Medulla oblongata (tissue), 1 donor: ENCODE measurements around the gene ITSN2.

ENCODE experiments used
- DNase-seq: peaks from one replicate; pipeline ENCODE4 v3.0.0-alpha.2; 2015; ENCODE audit errors: extremely low spot score

The ITSN2 gene

DNA sequence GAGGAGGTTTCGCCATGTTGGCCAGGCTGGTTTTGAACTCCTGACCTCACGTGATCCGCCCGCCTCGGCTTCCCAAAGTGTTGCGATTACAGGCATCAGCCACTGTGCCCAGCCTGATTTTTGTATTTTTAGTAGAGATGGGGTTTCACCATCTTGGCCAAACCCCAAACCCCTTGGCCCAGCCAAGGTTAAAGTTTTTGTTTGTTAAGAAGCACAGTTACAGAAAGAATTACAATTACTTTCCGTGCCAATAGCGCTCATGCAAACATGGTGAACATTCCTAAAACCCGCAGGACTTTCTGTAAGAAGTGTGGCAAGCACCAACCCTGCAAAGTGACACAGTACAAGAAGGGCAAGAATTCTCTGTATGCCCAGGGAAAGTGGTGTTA is 26.1 kb downstream of the ITSN2 start:
- no peak for DNase-seq

DNA sequence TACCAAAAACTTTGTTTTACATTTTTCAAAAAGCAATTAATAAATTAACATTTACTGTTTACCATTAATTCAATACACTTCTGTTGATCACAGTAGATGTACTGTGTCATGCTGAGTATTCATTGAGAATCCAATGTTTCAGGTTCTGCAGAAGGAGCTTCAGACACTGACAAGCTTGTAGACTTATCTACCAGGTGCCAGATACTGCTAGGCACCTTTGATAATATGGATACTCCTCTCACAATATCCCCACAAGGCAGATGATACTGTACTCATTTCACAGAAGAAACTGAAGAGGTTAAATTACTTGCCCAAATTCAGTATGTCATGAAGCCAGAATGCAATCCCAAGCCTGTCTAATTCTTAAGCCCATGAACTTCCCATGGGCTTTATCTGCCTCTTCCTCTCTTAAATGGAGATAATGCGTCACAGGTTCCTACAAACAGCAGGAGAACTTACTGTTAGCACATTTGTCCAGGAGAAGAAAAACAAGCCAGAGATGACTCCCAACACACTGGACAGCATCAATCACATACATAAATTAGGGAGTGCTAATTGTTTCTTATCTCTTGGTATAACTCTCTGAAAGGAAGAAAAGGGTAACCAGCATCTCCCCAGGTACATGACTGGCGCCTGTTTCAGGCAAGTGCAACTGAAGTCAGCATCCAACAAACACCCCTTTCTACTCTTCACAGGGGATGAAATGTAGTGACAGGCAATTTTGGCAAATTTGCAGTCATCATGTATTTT is 27.4 kb downstream of the ITSN2 start:
- DNase-seq: no peak

DNA sequence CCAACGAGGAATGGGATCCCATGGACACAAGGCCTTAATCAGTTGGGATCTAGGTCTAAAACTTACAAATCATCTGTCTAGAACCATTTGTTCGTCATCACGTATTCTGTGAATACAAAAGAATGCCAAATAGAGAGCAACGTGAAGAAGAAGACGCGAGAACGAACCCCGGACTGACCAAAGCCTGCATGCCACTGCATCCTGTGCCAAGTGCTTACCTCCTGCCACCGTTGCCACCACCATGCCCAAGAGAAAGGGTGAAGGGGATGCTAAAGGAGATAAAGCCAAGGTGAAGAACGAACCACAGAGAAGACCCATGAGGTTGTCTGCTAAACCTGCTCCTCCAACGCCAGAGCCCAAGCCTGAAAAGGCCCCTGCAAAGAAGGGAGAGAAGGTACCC is 30.2 kb downstream of the ITSN2 start:
- DNase-seq: no peak

DNA sequence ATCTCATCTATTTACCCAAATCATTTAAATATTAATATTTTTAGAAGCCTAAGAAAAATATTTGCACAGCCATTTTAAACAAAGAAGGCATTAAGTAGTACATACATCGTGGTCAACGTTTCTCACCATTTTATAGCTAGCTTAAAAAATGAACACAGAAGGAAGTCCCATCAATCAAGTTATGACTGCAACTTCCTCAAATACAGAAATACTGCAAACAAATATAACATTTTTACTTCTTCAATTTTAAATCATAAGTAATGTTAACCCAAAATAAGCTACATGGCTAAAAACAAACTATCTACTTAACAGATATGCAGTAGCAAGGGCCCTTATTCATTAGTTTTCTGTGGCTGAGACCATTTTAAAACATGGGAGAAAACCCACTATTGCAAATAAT is 30.6 kb downstream of the ITSN2 start:
- no peak for DNase-seq

DNA sequence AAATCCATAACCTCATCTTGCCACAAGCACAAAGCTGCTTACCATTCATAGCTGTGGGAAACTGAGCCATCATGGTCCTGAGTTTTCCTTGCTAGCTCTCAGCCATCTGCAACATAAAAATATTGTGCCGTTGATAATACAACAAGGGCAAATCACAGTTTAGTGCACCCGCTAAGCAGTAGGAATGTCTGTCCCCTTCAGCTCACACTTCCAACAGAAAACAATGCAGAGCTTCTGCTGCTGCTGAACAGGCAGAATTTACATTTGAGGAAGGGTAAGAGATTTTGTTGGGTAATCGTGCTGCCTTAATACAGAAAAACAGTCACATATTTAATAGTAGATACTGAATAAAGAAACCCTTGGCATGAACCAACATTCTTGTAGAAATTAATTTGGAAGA is 32.3 kb downstream of the ITSN2 start:
- peak; percentile 35 for DNase-seq

DNA sequence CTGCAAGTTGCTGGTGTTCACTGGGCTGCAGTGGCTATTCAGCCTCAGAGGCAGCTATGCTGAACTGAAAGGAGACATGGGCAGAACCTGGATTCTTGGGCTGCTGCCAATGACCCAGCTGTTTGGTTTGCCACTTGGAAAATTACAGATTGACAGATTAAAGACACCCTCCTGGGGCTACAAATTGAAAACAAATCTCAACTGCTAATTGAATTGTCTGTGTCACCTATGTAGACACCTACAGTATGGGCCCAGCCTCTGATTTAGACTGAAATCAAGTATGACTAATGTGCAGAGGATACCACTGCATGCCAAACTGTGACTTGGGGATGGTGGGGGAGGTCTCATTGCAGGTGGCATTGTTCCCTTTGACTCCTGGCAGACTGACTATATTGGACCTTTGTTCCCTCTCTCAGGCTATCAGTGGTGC is 42.8 kb downstream of the ITSN2 start:
- DNase-seq: no peak

DNA sequence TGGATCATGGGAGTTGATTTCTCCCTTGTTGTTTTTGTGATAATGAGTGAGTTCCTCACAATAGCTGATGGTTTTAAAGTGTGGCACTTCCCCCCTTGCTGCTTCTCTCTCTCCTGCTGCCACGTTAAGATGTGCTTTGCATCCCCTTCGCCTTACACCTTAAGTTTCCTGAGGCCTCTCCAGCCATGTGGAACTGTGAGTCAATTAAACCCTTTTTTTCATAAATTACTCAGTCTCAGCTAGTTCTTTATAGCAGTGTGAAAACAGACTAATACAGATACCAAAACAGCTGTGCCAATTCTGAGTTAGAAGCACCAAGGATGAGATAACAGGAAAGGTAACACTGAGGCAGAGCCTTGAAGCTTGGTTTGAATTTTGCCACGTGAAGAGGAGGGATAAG is 44.7 kb downstream of the ITSN2 start:
- no peak for DNase-seq

DNA sequence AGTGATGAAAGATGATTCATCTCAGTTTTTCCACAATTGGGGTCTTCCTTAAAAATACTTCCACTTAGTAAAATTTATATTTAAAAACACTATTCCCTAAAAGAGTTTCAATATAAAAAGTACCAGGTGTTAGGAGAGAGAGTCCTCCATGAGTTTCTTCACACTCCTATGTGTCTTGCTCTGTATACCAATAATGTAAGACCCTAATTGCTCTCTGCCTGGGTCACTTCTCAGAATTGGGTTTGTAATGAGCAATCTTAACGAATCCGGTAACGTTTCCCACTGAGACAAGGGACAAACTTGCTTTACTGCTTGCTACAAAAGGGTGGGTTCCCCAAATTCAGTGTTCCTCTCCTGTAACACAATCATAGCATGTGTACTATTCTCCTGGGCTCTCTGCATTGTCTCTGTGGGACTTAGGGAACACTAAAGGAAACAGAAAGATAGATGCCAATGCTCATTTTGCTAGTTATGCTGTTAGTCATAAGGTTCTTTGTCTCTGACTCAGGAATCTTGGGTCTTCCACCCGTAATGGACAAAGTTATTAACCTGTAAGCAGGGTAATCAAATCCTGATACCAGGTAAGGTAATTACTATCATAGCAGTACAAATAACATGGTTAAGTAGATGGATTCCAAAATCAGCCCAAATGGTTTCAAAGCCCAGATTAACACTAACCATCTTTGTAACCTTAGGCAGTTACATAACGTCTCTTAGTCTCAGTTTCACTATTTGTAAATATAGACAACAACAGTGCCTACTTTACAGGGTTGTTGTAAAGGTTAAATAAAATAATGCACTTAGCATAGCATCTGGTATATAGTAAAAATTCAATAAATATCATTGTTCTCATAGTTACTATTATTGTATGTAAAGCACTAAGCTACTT is 46.3 kb downstream of the ITSN2 start:
- DNase-seq: no peak

DNA sequence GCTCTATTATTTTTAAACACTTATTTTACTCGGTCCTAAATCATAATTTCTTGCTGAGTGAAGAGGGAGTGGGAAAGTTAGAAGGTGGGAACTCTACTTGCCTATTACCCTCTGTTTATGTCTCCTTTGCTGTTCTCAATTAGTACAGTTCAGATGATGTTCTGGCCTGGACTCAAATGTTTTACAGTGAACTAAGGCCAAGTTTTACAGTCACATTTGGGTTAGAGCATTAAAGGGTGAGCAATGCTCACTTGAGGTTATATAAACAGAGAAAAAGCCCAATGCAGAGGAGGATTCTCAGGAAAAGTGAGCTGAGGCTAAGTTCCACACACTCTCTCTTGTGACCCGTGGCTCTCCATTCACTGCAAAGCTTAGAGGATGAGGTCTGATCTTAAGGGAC is 52.4 kb downstream of the ITSN2 start:
- no peak for DNase-seq

DNA sequence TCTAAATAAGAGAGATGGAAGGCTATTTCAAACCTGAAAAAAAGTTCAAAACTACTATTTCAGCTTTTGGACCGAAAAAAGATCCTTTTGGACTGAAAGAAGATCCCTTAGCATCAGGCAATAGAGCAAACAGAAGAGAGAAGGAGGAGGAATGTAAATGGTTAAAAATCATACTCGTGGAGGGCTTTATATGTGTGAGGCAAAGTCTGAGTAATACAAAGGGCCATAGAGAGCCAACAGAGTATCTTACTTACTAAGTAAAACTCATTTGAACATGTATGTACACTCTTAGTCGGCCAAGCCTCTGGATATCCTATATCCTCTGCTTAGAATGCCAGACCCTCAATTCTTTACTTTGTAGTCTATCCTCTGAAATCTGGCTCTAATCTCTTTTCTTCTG is 55.7 kb downstream of the ITSN2 start:
- DNase-seq: no peak

DNA sequence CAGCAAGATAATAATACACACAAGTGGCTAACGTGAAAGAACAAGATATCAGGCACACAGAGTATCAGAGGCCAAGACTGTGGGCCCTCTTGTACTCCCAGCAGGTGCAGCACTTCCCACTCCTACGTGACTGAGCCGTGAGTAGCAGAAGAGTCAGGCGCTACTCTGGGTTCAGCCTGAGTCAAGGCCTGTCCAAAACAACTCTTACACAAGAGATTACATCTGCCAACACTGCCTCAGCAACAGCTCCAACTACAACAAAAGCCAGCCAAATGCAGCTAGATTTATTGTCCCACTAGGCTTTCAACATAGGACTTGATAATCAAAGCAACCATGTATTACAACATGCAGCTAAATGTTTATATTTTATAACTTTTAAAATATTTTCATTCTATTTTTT is 56.2 kb downstream of the ITSN2 start:
- DNase-seq: peak; percentile 84

DNA sequence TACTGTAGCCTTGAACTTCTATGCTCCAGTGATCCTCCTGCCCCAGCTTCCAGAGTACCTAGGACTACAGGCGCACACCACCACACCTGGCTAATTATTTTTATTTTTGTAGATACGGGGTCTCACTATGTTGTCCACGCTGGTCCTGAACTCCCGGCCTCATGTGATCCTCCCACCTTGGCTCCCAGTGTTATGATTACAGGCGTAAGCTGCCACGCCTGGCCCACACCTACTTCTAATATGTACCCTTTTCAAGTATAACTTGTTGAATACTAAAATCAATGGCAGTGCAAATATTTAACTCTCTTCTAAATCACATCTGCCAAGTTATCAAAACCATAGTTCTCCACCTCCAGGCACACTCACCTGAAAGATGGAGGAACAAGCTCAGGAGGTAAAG is 58.7 kb downstream of the ITSN2 start:
- DNase-seq: no peak

DNA sequence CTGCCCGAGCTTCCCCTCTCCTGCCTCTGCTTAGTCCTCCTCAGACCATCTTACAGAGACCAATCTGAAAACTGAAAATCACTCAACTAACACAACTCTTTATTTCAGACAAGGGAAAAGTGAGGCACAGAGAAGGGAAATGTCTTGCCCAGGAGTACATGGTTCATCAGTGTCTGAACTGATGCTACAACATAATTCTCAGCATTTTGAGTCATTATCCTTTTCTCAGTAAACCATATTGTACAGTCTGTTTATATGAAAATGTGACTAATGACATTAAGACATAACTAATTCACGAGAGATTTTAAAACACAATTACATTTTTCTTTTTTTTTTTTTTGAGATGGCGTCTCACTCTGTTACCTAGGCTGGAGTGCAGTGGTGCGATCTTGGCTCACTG is 62.7 kb downstream of the ITSN2 start:
- no peak for DNase-seq

DNA sequence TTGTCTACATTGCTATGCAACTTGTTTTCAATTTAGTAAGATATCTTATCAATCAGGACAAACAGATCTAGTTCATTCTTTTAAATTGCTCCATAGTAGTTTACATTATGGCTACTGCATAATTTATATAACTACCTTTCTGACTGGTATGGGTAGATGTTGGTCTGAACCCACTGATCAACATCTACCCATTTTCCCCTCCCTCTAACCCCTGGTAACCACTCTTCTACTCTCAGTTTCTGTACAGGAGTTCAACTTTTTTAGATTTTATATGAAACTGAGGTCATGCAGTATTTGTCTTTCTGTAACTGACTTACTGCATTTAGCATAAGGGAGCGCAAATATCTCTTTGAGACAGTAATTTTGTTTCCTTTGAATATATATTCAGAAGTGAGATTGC is 73.2 kb downstream of the ITSN2 start:
- DNase-seq: no peak

DNA sequence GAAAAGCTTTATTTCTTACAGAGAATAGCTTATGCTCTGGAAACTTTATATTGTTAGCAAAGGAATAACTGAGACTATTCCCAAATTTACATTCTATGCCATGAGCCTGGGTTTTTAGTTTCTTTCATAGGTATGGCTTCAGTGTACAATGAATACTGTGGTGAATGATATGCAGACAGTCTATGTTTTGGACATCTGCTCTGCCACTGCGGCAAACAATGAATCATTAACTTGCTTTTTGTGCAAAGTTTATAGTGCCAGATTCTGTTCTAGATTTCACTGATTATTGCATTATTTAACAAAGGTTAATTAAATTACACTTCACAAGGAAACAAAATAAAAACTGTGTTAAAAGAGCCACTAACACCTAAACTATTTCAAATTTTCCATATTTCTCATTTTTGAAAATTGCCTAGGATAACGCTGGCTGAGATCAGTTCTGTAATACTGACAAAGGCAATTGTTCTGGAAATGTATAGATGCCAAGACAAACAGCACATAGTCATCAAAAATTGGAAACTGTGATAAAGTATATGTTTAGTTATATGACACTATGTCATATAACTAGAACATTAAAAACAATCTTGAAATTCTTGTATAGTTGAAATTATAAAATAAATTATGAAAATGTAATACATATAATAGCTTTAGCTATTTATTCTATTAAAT is 74.7 kb downstream of the ITSN2 start:
- DNase-seq: no peak

DNA sequence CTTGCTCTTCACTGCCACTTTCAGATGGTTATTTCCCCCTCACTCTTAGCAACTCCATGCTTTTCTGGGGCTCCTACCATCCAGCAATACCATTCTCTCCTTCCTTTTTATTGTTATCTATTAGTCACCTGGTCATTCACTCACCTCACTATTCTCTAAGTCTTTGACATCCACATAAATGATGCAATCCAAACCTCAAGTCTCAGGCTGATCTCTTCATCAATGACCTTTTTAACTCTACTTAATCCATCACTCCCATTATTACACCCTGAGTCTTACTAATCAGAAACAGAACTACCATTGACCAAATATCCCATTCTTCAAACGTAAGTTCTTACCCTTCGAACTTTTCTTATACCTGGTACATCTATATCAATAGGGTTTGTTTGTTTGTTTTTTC is 79.7 kb downstream of the ITSN2 start:
- no peak for DNase-seq

DNA sequence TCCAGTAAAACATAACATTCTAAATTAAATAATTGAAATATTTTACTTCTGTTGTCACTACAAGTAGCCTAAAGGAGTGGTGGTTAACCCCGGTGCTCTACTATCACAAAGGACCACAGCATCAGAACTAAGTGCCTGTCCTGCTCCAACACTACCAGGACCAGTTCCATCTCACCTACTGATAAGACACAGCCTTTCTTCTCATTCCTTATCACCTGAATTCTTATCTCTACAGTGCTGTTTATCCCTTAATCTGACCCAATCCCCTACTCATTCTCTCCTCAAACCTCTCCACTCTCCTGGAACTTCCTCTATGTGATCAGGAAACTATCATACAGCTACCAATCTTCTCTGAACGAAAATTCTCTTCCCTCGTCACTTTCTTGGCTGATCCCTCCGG is 80.2 kb downstream of the ITSN2 start:
- DNase-seq: no peak

DNA sequence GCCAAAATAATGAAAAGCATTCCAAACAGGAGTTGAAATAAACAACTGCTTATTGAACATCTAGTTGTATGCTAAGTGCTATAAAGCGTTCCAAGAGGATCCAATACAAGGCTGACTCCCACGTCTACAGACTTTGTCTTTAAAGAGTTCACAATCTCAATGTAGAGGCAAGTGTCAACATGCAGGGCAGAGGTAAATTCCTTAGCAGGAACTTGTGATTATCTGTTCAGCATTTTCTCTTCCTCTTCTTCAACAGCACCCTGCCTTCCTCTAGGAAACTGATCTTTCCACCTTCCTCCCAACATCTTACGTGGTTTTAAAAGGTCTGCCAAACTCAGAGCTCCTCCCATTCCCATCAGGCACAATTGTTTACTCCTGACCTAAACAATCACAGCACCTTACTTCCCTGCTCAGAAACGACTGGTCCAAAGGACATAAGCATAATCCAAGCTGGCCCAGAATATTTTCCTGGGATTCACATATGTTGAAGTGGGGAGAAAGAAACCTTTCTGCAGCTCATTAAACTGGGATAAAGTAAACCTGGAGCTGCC is 83.9 kb downstream of the ITSN2 start:
- peak; percentile 3 for DNase-seq

DNA sequence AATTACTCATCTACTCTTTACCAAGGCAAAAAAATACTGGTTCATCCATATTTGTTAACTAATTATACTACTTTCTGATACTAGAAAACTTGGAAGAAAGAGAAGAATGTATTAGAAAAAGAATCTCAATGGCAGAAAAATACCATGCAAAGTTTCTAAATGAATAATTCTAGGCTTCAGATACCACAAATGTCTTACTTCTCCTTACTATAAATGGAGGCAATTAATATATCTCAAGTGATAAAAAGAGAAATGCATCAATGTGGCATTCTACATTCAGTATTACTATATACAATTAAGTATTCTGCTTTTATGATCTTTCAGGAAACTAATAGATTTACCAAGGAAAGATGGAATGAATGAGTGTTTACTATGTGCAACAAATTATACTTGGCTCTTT is 85.5 kb downstream of the ITSN2 start:
- DNase-seq: no peak

DNA sequence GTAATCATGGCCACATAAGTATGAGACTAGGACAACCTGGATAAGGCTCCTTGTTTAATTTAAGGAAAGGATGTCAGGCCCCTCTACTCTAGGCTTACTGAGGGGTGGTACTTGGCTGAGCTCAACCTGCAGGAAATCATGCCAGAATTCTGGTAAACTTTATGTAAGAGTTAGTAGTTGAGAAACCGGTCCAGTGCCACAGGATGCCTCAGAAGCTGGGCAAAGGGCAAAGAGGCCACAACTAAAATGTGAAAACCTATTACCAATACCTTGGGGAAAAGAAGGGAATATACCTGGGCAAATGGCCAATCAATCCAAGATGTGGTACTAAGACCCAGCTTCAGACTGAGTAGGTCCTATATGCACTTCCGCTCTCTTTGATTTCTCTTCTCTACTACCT is 86.7 kb downstream of the ITSN2 start:
- no peak for DNase-seq

DNA sequence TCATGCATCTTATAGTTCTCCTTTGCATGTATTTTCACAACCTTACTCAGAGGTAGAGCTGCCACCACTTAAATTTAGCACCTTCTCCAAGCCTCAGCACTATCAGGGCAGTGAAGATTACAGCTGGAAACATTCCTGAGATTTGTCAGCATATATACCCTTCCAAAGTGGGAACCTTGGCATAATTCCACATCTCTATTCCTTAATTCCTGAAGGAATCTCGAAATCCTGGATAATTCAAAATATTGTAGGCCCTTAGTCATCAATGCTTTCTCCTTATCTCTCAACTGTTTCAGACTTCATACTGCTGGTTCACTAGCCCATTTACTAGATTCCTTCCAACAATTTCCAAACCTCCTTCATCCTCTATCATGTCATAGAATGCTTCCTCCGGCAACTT is 87.4 kb downstream of the ITSN2 start:
- no peak for DNase-seq

DNA sequence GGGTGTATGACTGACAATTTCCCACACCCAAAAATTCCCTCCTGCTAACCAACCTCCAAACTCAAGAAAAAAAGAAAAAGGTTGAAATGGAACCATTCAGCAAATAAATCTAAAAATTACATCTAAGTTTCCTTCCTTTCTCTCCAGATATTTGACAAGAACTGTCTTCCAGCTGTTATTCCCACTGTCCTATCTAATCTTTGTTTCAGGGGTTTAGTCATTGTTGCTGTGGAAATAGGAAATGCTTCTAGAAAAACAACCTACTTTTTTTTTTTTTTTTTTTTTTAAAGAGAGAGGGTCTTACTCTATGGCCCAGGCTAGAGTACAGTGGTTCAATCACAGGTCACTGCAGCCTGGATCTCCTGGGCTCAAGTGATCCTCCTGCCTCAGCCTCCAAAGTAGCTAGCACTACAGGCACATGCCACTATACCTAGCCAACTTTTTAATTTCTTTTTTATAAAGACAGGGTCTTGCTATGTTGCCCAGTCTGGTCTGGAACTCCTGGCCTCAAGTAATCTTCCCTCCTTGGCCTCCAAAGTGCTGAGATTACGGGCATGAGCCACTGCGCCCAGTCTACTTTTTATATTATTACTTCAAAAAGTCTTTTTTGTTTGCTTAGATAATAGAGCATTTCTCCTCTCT is 88.1 kb downstream of the ITSN2 start:
- no peak for DNase-seq
